Stimulated activated CD4-positive, alpha-beta T cell treated with anti-CD3 and anti-CD28 coated beads, TNF-alpha, amount 100 ng/mL, for 24 hours (primary cell): Measurements from ENCODE around the gene PRPF19.
"Not testable (repeated sequence)": the region's sequence is repeated elsewhere in the genome, so short reads cannot be mapped to it uniquely, and the experiment has no call there.

Experiments
- DNase-seq, 3 experiments: peaks; one replicate each; pipeline ENCODE4 v3.0.0-alpha.2; 2020; ENCODE audit warnings: low read depth in 3 of 3

Gene PRPF19

DNA sequence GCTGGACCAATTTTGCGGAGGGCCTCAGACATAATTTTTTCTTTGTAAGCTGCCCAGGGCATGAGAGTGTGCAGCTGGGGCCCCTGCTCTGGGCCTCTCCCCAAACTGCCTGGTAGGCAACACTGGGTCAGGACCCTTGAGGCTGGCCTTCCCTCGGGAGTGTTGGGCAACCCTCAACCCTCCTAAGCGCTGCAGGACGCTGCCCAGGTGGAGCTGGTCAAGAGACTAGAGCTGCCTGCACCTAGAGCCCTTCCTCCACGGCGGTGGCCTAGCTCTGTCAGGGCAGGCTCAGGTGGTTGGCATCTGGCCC, 17.4 kb upstream of the PRPF19 start:
- no peak for DNase-seq

DNA sequence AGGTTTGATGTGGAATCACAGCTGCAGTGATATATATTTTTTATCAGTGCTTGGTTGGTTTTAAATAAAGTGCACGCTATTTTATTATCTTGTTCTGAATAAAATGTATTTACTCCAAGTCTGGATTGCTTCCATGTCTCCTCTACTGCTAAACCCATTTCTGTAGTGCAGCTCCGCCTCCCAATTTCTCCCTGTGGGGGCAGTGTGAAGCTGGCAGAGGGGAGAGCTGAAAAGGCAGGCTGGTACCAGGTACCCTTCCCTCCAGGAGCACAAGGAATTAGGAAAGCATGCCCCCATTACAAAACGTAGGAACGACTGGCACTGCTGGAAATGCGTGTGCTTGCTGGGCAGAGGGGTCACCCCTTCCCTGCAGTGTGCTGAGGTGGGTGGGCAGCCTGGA, 16.9 kb upstream of the PRPF19 start:
- no peak for DNase-seq

DNA sequence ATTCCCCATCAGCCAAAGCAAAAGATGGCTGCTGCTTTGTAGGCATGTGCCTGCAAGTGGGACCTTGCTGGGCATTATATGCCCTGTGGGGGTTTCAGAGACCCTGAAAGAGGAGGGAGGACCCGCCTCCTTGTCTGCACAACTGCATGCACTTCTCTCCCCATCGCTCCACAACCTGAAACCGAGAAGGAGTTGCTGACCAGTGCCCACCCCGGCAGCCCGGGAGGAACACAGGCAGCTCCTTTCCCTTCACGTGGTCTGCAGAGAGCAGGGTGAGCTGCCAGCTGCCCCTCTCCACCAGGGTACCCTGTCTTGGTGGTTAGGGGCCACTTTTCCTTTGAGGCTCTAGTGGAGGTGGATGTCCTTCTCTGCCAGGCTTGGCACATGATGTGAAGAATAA, 16.5 kb upstream of the PRPF19 start:
- no peak for DNase-seq

DNA sequence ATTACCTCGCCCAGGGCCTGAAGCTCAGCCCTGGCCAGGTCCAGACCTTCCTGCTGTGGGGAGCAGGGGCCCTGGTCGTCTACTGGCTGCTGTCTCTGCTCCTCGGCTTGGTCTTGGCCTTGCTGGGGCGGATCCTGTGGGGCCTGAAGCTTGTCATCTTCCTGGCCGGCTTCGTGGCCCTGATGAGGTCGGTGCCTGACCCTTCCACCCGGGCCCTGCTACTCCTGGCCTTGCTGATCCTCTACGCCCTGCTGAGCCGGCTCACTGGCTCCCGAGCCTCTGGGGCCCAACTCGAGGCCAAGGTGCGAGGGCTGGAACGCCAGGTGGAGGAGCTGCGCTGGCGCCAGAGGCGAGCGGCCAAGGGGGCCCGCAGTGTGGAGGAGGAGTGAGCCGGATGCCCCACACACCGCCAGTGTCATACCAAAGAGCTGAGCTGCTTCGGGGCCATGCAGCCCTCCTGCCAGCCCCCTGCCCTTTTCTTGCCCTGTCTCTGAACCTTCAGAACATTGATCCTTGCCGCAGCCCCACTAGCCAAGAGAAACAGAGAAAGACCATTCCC, 15.5 kb upstream of the PRPF19 start:
- DNase-seq: no peak

DNA sequence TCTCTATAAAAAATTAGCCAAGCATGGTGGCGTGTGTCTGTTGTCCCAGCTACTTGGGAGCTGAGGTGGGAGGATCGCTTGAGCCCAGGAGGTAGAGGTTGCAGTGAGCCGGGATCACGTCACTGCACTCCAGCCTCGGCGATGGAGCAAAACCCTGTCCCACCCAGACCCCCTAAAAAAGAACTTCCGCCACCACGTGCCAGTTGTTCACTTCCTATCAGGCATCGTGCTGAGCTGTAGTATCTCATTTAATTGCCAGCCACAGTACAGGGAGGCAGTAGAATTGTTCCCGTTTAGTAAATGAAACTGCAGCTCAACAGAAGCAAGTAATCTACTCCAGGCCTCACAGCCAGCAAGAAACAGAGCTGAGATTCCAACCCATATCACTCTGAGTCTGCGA, 14.9 kb upstream of the PRPF19 start:
- no peak for DNase-seq

DNA sequence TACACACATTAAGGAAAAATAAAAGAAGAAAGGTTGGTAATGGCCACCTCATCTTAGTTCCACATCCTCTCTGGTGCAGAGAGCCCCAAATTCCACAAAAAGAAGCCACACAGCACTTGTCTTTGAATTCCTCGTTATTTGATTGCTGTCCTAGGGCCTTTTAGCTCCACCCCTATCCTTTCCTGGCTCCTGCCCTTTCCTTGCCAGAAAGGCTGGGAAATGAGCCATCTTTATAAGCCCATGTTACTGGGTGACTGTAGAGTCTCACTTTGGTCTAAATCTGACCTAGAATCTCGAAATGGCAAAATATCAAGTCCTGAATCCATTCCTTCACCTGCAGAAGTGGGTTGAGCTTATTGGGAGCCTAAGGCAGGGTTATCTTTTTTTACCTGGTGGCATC, 13.6 kb upstream of the PRPF19 start:
- DNase-seq: no peak

DNA sequence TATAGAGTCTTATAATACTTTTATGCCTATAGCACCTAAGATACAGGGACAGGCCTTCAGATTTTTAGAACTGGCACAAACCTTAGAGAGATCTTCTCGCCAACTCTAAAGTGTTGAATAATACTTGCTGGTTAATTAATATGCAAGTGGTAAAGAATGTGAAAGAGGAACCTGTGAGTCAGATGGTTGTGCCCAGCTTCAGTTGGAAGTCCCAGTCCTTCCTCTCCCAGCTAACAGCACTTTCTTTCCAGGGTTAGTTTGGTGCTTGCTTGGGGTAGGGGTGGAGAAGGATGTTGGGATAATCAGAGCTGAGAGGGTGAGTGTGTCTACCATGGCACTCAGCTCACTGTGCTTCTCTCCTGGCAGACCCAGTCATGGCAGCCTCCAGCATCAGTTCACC, 12.9 kb upstream of the PRPF19 start:
- no peak for DNase-seq

DNA sequence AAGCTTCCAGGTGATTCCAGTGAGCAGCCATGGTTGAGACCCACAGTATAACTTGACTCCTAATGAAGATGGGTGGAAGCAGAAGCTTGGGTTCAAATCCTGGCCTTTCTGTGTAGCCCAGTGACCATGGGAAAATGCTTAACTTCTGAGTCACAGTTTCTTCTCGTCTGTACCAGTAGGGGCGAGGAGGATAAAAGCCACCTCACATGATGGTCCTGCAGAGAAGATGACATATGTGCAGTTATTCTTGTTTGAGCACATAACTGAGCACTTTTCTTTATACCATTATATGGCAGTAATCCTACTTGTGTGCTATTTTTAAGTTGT, 12.5 kb upstream of the PRPF19 start:
- DNase-seq: no peak

DNA sequence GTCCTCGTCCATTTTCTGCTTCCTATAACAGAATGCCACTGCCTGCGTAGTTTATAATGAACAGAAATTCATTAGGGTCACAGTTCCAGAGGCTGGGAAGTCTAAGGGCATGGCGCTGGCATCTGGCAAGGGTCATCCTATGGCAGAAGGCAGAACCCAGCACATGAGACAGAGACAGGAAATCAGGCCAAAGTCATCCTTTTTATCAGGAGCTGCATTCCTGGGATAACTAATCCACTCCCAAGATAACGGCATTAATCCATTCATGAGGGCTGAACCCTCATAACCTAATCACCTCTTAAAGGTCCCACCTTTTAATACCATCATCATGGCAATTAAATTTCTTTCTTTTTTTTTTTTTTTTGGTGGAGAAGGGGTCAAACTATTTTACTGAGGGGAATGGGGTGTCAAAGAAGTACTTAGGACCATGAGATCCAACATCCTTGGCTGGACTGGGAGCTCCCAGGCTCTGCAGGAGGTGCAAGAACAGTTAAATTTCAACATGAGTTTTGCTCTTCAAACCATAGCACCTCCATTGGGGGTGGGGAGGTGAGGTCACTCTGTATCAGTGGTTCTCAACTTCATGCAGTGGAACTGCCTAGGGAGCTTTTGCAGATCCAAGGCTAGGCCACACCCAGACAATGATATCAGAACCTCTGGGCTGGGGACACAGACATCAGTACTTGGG, 12.0 kb upstream of the PRPF19 start:
- no peak for DNase-seq

DNA sequence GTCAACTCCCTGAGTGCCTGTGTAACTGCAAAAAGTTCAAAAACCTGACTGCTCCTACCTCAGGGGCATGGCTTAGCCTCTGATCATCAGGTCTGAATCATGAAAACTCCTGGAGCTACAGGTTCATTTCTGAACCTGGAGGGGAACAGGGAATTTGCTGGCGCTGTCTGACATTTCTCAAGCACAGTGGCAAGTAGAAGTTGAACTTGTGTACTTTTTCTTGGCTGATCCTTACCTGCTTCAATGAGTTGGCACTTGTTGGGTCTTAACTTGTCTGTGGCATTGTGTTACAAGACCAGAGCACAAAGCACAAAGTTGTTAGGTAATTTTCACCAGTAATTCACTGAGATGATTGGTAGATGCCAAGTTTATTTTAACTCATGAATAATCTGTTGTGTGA, 10.9 kb upstream of the PRPF19 start:
- no peak for DNase-seq

DNA sequence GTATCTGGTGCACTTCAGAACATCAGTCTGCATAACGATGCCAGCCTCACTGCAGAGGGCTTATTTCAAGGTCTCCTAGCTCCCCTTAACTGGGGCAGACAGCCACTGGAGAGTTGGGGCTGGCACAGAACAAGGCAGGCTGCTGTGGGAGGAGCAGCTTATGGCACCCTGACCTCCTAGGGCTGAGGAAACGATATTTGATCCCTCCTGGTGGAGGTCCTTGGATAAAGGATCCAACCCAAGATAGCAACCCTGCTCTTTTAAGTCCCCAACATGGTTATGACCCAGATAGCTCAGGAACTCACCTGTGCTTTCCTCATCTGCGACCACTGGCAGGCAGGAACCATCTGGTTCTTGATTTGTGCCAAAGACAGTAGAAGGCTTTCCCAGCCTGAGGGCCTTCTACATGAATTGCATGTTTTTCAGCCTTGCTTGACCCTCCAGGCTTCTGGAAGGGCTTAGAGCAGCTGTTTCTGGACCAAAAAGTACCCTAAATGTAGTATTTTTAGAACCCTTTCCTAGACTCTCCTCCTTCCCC, 10.4 kb upstream of the PRPF19 start:
- DNase-seq: no peak

DNA sequence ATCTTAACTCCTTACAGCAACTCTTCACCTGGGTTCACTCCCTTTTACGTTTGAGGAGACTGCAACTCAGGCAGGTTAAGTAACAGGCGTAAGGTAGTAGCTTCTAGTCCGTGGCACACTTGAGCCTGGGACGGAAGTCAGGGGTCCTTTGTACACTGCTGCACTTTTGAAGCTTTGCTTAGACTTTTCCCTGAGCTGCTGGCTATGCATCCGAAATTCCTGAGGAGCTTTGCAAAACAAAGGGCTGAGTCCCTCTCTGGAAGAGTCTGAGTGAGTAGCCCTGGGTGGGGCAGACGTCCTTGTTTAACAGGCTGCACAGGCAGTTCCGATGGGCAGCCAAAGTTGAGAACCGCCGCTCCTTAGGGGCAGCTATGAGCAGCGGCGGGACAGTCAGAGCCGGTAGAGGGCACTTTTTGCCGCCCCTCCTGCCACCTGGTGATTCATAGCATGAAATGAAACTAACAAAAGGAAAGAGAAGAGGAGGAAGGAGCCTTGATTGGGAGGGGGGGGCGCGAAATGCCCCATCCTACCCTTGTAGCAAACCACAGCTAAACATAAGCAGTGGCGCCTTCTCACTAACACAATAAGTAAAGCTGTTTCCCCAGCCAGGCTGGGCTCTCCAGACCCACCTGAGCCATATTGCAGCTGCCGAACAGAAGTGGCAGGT, 9.0 kb upstream of the PRPF19 start:
- peak; percentile 34 to 69 (median 44) for DNase-seq

DNA sequence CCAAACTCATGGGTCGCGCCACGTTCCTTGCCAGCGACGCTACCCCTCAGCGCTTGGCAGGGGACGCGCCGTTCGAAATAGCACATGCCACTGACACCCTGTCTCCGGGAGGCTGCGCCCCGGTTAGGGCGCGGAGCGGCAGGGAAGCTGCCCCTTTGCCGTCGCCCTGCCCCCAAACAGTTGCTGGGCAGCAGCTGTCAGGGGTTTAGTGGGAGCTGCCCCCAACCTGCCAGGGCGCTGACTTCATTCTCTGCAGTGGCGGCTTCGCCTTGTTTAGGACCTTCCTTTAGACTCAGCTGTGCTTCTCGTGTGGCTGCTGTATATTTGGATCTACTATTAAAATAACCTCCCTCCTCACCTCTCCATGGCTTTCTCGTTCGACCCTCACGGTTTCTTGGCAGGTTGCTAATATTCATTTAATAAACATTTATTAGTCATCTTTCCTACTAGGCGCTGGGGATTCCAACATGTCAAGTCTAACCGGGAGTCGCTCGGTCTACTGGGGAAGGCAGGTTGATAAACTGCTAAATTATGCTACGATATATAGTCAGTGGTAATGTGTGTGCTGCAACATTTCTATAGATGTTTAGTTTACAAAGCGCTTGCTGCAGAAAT, 8.4 kb upstream of the PRPF19 start:
- DNase-seq: peak in 1 of 3 experiments; percentile 40

DNA sequence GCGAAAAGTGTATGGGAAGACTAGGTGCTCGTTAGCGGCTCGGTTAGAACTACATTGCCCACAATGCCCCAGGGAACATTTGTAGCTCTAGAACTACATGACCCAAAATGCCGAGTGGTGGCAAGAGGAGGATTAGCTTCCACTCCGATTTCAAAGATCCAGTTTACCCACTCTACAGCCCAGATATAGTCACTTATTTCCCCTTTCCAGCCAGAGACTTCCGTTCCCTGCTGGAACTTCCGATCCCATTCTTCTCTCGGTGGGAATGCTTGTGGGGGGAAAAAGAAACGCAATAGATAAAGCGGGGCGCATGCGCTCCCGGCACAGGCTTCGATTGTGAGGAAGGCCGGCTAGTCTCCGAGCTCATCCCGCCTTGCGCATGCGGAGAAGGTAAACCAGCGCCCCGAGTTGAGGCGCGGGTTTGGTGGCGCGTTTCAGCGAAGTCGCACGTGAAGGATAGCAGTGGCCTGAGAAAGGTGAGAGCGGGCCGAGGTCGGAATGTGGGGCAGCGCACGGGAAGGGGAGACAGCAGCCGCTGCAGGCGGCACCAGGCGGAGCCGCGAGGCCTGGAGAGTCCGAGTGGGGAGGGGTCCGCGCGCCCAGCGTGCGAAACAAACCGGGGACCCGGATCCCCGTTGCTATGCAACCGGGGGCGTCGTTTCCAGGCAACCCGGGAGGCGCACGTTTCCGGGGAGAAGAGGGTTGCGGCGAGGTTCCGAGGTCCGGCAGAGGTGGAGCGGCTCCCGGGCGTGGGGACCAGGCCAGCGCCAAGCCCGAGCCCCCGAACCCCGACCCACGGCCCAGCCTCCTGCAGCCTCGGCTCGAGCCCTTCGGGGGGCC, 7.6 kb upstream of the PRPF19 start, which contains the start of gene TMEM109:
Gene TMEM109, plus strand, starts transcription at position 366 of the 840 bp plus-strand sequence. CDS start 5,536 bp downstream, outside the sequence.
- DNase-seq: peak; percentile 77 to 87 (median 80)

DNA sequence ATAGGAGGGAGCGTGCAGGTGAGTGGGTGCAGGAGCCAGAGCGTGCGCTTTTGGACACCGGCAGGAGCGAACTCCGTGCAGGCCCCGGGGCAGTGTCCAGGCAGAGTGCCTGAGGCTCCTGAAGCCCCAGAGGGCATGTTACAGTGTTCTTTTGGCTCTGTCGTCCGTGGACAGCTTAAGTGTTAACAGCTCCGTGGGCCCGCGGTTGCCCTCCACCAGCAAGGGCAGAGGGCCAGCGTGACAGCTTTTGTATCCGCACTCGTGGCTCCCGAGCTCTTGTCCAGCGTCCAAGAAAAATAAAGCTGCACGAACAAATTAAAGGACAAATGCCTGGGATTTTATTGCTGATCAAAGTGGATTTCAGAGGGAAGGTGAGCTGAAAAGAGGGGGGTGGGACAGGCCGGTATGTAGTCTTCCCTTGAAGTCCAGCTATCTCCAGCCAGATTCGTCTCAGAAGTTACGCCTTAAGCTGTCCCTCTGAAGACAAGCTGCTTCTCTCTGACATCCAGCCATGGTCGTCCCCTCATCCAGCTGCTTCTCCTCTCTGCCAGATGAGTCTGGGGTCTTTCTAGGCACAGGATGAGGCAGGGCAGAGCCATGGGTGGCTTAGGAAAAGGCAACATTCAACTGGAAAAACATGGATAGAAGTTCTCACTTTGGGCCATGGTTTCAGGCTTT, 6.6 kb upstream of the PRPF19 start:
- DNase-seq: no peak

DNA sequence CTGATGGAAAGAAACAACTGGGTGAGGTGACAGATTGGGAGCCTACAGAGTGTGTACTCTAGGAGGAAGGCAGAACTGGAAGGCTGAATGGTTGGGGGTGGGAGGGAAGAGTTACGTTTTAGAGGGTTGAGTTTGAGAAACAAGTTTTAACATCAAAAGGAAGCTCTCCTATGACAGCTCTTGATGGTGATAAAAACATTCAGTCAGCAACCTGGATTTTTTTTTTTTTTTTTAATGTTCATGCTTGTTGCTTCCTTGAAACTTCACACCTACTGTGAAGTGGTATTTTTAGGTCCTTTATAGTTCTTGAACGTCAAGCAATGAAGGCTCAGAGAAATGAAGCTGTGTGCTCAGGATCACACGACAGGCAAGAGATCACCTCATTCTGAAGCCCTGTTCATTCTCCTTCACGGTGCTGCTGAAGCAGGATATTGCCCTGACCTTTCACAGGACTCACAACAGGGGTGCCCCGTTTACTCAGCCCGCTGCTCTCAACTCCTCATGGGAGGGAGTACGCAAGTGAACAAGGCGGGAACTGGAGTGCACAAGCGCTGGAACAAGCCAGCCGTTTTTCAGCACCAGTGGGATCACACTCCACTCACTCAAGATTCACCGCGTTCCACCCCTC, 6.0 kb upstream of the PRPF19 start:
- no peak for DNase-seq

DNA sequence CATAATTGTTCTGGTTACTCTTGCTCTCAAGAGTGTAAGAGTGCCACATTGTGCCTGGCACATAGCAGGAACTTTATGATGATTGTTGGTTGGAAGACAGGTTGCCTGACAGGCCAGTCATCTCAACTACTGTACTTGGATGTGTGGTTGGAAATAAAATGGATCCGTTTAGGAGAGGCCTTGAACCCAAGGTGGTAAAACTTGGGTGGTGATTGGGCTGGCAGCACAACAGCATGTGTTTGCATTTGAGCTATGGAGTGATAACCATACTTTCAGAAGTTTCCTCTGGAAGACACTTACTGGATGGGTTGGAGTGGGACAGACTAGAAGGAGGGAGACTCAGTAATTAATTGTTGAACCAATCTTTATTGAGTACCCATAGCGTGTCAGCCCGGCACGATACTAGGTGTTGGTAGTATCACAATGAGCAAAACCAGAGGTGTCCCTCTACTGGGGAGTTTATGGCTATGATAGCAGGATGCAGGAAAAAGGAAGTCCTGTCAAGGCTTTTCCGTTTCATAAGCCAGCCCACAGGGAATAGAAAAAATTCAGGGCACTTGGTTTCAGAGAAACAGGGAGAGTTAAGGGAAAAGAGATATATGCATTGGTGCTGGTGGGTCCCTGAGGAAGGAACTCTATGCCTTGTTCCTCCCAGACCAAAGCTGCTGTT, 4.5 kb upstream of the PRPF19 start:
- no peak for DNase-seq

DNA sequence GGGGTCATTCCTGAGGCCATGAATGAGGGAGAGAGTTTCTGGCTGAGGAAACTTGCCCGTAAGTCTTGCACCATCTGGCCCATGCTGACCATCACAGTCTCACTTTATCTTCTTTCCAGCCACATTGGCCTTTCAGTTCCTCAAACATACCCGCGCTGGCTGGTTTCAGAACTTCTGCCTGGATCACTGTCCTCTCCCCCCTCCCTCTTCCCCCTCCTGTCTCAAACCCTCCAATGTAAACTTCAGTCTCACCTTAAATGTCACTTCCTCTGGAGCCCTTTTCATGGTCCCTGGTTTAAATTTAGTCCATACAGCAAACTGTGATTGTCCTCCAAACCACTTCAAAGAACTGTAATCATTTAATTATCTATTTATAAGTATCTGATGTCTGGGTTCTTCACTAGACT, 3.9 kb upstream of the PRPF19 start:
- no peak for DNase-seq

DNA sequence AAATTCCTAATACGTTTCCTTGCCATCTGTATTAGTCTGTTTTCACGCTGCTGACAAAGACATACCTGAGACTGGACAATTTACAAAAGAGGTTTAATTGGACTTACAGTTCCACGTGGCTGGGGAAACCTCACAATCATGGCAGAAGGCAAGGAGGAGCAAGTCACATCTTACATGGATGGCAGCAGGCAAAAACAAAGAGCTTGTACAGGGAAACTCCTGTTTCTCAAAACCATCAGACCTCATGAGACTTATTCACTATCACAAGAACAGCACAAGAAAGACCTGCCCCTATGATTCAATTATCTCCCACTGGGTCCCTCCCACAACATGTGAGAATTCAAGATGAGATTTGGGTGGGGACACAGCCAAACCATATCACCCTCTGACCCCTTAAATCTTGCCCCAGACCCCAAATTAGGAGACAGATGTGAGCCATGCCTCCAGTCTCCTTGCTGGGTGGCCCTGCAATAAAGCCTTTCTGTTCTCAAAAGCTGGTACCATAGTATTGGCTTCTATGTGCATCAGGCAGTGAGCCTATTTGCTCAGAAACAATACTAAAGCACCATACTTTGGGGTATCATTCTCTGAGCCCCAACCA, 3.4 kb upstream of the PRPF19 start:
- not testable (repeated sequence) for DNase-seq

DNA sequence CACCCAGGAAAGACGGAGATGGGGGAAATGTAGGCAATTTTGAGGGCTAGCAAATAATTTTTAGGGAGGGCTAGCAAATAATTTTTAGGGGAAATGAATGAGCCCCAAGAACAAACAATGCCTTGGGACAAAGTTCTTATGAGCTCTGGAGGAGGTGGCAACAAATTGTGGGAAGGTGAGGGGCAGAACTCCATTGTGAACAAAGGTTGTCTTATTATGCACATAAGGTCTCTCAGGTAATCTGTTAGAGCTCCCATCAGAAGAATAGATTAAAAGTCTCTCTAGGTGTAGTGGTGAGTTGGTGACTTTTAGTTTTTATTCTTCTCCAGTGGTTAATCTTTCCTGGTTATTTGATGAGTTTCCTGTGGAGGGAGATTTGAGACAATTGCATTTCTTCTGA, 2.4 kb upstream of the PRPF19 start:
- DNase-seq: no peak
